Psoas muscle (tissue), 8 donors: Measurements from ENCODE around the gene TOR2A. TPM values are rescaled to one million over a fixed set of nuclear protein-coding genes. Genes with fewer than 3 reads are reported as not detected.

Experiments used
- ATAC-seq, 4 donors: fragments of 200-7000 bp; cut with Tn5 transposase; one replicate each; pipeline ENCODE4 v1.9.1; 2020; ENCODE audit warnings: moderate library complexity in 3 of 4, mild to moderate bottlenecking in 2 of 4
- DNase-seq, 2 donors: peaks; one replicate each; pipeline ENCODE4 v3.0.0-alpha.2; 2020
- H3K27ac ChIP-seq: fragments of 200-600 bp; one replicate; pipeline ENCODE4 v1.8.0; 2022
- H3K27me3 ChIP-seq, 3 donors: fragments of 200-600 bp in 1 of 3; one replicate each; pipeline versions ENCODE4 v1.6.1 to v1.8.0; 2013 to 2022; ENCODE audit warnings: low read length in 2 of 3, mild to moderate bottlenecking in 2 of 3, moderate library complexity in 1 of 3; ENCODE audit not compliant: insufficient read depth in 3 of 3
- H3K36me3 ChIP-seq, 2 donors: fragments of 200-600 bp in 1 of 2; one replicate each; pipeline versions ENCODE4 v1.6.1 to v1.8.0; 2013 to 2022; ENCODE audit warnings: low read depth in 1 of 2, mild to moderate bottlenecking in 1 of 2, moderate library complexity in 1 of 2; ENCODE audit not compliant: insufficient read depth in 1 of 2
- H3K4me1 ChIP-seq: fragments of 200-600 bp; one replicate; pipeline ENCODE4 v1.8.0; 2022
- H3K4me3 ChIP-seq: fragments of 200-600 bp; one replicate; pipeline ENCODE4 v1.8.0; 2022; ENCODE audit warnings: mild to moderate bottlenecking
- H3K9me3 ChIP-seq: fragments of 200-600 bp; one replicate; pipeline ENCODE4 v1.8.0; 2022
- CTCF ChIP-seq: fragments of 200-600 bp; IDR thresholded peaks from one replicate; pipeline ENCODE4 v1.8.0; 2022; ENCODE audit warnings: antibody characterized with exemption
- WGBS, 3 donors: extraction: QIAGEN DNeasy Blood & Tissue Kit; methylation state at CpG; one replicate each; pipeline versions ENCODE4 v1.1.6 to v1.1.7; 2013; 5-methylcytosine and 5-hydroxymethylcytosine counted together
- intact Hi-C, 2 donors: fragments of 100-400 bp; cut with DNase I; formaldehyde crosslinking; loops; one replicate each; pipeline versions ENCODE4 v1.11.0 to v1.14.2; 2022
- polyA plus RNA-seq, 3 donors: library from polyadenylated mRNA; stranded (reverse); fragments of 200-250 nt; gene quantifications; one replicate each; pipeline ENCODE4 v1.2.3, GENCODE V29; 2013
- total RNA-seq, 4 donors: library from RNA; stranded (reverse); fragmentation: NEBNext Ultra II Directional in 2 of 4; extraction: Animal tissue kit (Norgen Biotek cat#: 25700) in 2 of 4; gene quantifications; one replicate each; pipeline versions ENCODE4 v1.2.1 to v1.2.4, GENCODE V29; 2021 to 2023
- donor health status: healthy with polysubstance abuse.
- donor health status: DM: no; HTN: no; CAD: no; lungs with moderate emphysema.
- donor health status: Bipolar disorder and iron deficiency.
- donor health status: healthy.
- donor health status: DM: yes; HTN: yes; CAD: no.
- donor health status: DM: no; HTN: no; CAD: no.
- donor health status: DM: no; HTN: no; CAD: no.
- donor health status: DM: yes; HTN: yes; CAD: no.

TOR2A gene
- total and polyA plus RNA-seq, 7 donors: 2.8 to 6.9 (median 4.6) TPM

- intact Hi-C loops: no loop called here
- no peak overlapping the region for H3K27ac ChIP-seq
- no peaks in the 10 kb centered on the region for H3K9me3 ChIP-seq
- ATAC-seq (no peak), DNase-seq (no peak)
- peaks cover 15% of the 10 kb centered on the region for H3K4me1 ChIP-seq
- WGBS, 3 donors: 92 to 95% (median 94%) methylated on average over 9 to 10 of the region's 10 CpGs
- H3K36me3 ChIP-seq: no peaks in the 10 kb centered on the region
- no peaks in the 10 kb centered on the region for H3K27me3 ChIP-seq
- H3K4me3 ChIP-seq: no peak overlapping the region
- TF ChIP-seq CTCF: no peak
Observed at GRCh38 chr9:127712867-127713266, 22.2 kb downstream of the TOR2A start.

- no peaks in the 10 kb centered on the region for H3K9me3 ChIP-seq
- no peak for TF ChIP-seq CTCF
- ATAC-seq (no peak), DNase-seq (no peak)
- WGBS, 3 donors: 85 to 88% (median 86%) methylated on average over 11 of the region's 11 CpGs
- intact Hi-C loops: no loop called here
- H3K36me3 ChIP-seq: no peaks in the 10 kb centered on the region
- H3K27me3 ChIP-seq: no peaks in the 10 kb centered on the region
- peaks cover 15% of the 10 kb centered on the region for H3K4me1 ChIP-seq
- H3K4me3 ChIP-seq: no peak overlapping the region
- no peak overlapping the region for H3K27ac ChIP-seq
Observed at GRCh38 chr9:127712371-127712770, 22.7 kb downstream of the TOR2A start.

GRCh38 chr9:127711831-127712274 is 23.2 kb downstream of the TOR2A start:
- no peak overlapping the region for H3K4me3 ChIP-seq
- 65 to 75% (median 70%) methylated on average over 10 to 11 of the region's 11 CpGs for WGBS, 3 donors
- no peaks in the 10 kb centered on the region for H3K9me3 ChIP-seq
- intact Hi-C loops: no loop called here
- H3K4me1 ChIP-seq: peaks cover 15% of the 10 kb centered on the region
- no peaks in the 10 kb centered on the region for H3K27me3 ChIP-seq
- no peak for ATAC-seq
- H3K27ac ChIP-seq: no peak overlapping the region
- H3K36me3 ChIP-seq: no peaks in the 10 kb centered on the region
- no peak for TF ChIP-seq CTCF
- DNase-seq: no peak

- intact Hi-C loops: no loop called here
- H3K27me3 ChIP-seq: no peaks in the 10 kb centered on the region
- no peak for TF ChIP-seq CTCF
- ATAC-seq: no peak
- H3K9me3 ChIP-seq: no peaks in the 10 kb centered on the region
- no peak overlapping the region for H3K4me3 ChIP-seq
- peaks cover 10% of the 10 kb centered on the region for H3K4me1 ChIP-seq
- DNase-seq: no peak
- WGBS, 3 donors: 66 to 73% (median 69%) methylated on average over 9 of the region's 9 CpGs
- H3K36me3 ChIP-seq: no peaks in the 10 kb centered on the region
- no peak overlapping the region for H3K27ac ChIP-seq
Observed at GRCh38 chr9:127711226-127711701, 23.8 kb downstream of the TOR2A start.

GRCh38 chr9:127710204-127710783 is 24.8 kb downstream of the TOR2A start:
- ATAC-seq: no peak
- no peak for DNase-seq
- intact Hi-C loops: no loop called here
- Histone ChIP-seq H3K27ac (no peak overlapping the region), H3K4me3 (no peak overlapping the region), H3K36me3 (no peaks in the 10 kb centered on the region), H3K4me1 (peaks cover 7% of the 10 kb centered on the region), H3K27me3 (no peaks in the 10 kb centered on the region), H3K9me3 (no peaks in the 10 kb centered on the region)
- TF ChIP-seq CTCF: no peak
- 91 to 93% (median 92%) methylated on average over 10 of the region's 10 CpGs for WGBS, 3 donors
